ENCODE results near the gene CENPB. TPM values are rescaled to one million over a fixed set of nuclear protein-coding genes. Genes with fewer than 3 reads are reported as not detected.
A peak's percentile ranks its signal among the peaks of the same experiment; 100 is the strongest.

The CENPB gene
- total RNA-seq, 3 donors from 2014 or later: 71.7 to 114 (median 75.0) TPM

GRCh38 chr20:3782597-3782996 is 3.9 kb downstream of the CENPB start:
- H3K4me3 ChIP-seq: no peak overlapping the region
- intact Hi-C loops (cut with DNase I, micrococcal nuclease): no loop called here
- no peak for TF ChIP-seq CTCF (IDR thresholded peaks at IDR 0.05)
- DNase-seq: no peak
- H3K9me3 ChIP-seq: no peaks in the 10 kb centered on the region
- peaks cover 48% of the 10 kb centered on the region for H3K4me1 ChIP-seq (ENCODE audit: low read depth)
- no peaks in the 10 kb centered on the region for H3K36me3 ChIP-seq (ENCODE audit: low read depth)
- no peak for ATAC-seq

GRCh38 chr20:3781153-3781910 is 5.2 kb downstream of the CENPB start, which contains the start of gene SPEF1:
Gene SPEF1 (minus strand): TSS chr20:3781448. CDS start chr20:3781287, 161 bp downstream.
- no peaks in the 10 kb centered on the region for H3K36me3 ChIP-seq (ENCODE audit: low read depth)
- no peak within 1 kb of the TSS for H3K4me3 ChIP-seq
- peaks cover 48% of the 10 kb centered on the region for H3K4me1 ChIP-seq (ENCODE audit: low read depth)
- peak; percentile 81 for ATAC-seq
- intact Hi-C loops (cut with DNase I, micrococcal nuclease): no loop called here
- H3K9me3 ChIP-seq: no peaks in the 10 kb centered on the region
- peak; percentile 69 to 87 (median 71) for DNase-seq
- TF ChIP-seq CTCF (IDR thresholded peaks at IDR 0.05): no peak

GRCh38 chr20:3778976-3779375 is 7.6 kb downstream of the CENPB start:
- DNase-seq (peak in 1 of 3 donors; percentile 56), ATAC-seq (no peak)
- intact Hi-C loops (cut with DNase I, micrococcal nuclease): no loop called here
- peaks cover 30% of the 10 kb centered on the region for H3K4me1 ChIP-seq (ENCODE audit: low read depth)
- H3K4me3 ChIP-seq: no peak overlapping the region
- no peak for TF ChIP-seq CTCF (IDR thresholded peaks at IDR 0.05)
- H3K36me3 ChIP-seq (ENCODE audit: low read depth): no peaks in the 10 kb centered on the region
- no peaks in the 10 kb centered on the region for H3K9me3 ChIP-seq

GRCh38 chr20:3777716-3778629 is 8.6 kb downstream of the CENPB start:
- peak; percentile 61 to 81 (median 77) for DNase-seq
- intact Hi-C loops (cut with DNase I, micrococcal nuclease): no loop called here
- Histone ChIP-seq H3K9me3 (no peaks in the 10 kb centered on the region), H3K36me3 (ENCODE audit: low read depth) (no peaks in the 10 kb centered on the region), H3K4me3 (no peak overlapping the region), H3K4me1 (ENCODE audit: low read depth) (peaks cover 27% of the 10 kb centered on the region)
- no peak for TF ChIP-seq CTCF (IDR thresholded peaks at IDR 0.05)
- ATAC-seq: peak; percentile 72

GRCh38 chr20:3777381-3777715 is 9.2 kb downstream of the CENPB start:
- DNase-seq: no peak
- Histone ChIP-seq H3K4me3 (no peak overlapping the region), H3K9me3 (no peaks in the 10 kb centered on the region), H3K36me3 (ENCODE audit: low read depth) (no peaks in the 10 kb centered on the region), H3K4me1 (ENCODE audit: low read depth) (peaks cover 27% of the 10 kb centered on the region)
- peak; percentile 8 for ATAC-seq
- no peak for TF ChIP-seq CTCF (IDR thresholded peaks at IDR 0.05)
- intact Hi-C loops (cut with DNase I, micrococcal nuclease): no loop called here
